Rectal smooth muscle tissue (tissue), 1 donor: ENCODE measurements around the gene NEGR1.

Source experiments
- H3K27ac ChIP-seq: one replicate; pipeline ENCODE4 v1.7.0; 2013; ENCODE audit warnings: low read depth, low read length, inconsistent platforms
- H3K27me3 ChIP-seq: one replicate; pipeline ENCODE4 v1.7.0; 2013; ENCODE audit warnings: low read length; ENCODE audit not compliant: control insufficient read depth, insufficient read depth
- H3K36me3 ChIP-seq: one replicate; pipeline ENCODE4 v1.7.0; 2013; ENCODE audit warnings: low read length; ENCODE audit not compliant: control insufficient read depth, insufficient read depth
- H3K4me1 ChIP-seq: one replicate; pipeline ENCODE4 v1.7.0; 2013; ENCODE audit warnings: low read length; ENCODE audit not compliant: control insufficient read depth, insufficient read depth
- H3K4me3 ChIP-seq: one replicate; pipeline ENCODE4 v1.7.0; 2013; ENCODE audit warnings: low read length
- H3K9ac ChIP-seq: one replicate; pipeline ENCODE4 v1.7.0; 2013; ENCODE audit warnings: low read length

Gene NEGR1

DNA sequence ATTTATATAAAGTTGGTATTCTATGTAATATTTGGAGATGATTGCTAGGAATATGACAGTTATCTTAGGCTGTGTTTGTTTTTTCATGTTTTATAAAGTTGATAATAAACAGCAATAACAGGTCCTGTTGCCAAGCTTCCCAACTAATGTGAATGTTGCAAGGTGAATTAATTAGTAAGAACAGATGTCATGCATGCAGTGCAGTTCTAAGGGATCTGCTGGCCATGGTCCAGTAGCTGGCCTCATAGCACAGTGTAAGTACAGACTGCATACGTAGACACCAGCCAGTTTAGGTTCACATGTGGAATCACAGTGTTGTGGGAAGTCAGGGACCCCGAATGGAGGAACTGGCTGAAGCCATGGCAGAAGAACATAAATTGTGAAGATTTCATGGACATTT lies 478.2 kb downstream of the NEGR1 start:
- no peak overlapping the region for H3K9ac ChIP-seq
- H3K36me3 ChIP-seq, result no peaks in the 10 kb centered on the region
- H3K27me3 ChIP-seq, result no peaks in the 10 kb centered on the region
- H3K27ac ChIP-seq, result no peak overlapping the region
- H3K4me1 ChIP-seq, result no peaks in the 10 kb centered on the region
- no peak overlapping the region for H3K4me3 ChIP-seq

DNA sequence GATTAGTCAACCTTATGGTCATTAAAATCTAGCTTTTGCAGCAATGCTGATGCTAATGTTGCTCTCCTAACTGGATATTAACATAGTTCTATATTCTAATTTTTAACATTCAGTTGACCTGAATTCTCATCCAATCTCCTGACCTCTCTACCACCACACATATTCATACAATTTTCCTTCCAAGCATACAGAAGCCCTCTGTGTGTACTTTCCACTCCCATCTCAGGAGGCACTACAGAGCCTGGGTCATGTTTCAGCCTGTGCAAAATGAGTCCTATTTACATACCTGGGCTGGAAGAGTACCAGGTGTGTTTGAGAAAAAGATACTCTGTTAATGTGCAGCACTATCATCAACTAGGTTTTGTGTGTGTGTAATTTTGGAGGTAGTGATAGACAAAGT lies 486.3 kb downstream of the NEGR1 start:
- H3K9ac ChIP-seq, result no peak overlapping the region
- no peak overlapping the region for H3K4me3 ChIP-seq
- H3K4me1 ChIP-seq, result no peaks in the 10 kb centered on the region

DNA sequence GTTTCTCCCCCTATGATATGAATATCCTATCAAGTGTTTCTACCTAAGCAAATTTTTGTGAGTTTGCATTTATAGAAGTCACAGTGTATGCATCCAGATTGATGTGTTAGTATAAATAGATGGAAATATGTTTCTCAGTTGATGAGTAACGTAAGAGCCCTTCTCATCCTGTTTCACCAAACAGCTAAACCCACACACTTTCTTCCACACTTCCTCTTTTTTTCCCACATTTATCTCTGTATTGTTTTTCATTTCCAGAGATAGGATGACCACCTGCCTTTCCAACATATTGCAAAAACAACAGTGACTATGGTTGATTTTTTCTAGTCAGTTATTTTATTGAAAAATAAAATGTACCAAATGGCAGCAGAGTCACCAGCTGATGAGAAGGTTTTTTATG lies 490.1 kb downstream of the NEGR1 start:
- H3K27ac ChIP-seq, result no peak overlapping the region
- no peak overlapping the region for H3K4me3 ChIP-seq
- H3K4me1 ChIP-seq, result no peaks in the 10 kb centered on the region
- H3K27me3 ChIP-seq, result no peaks in the 10 kb centered on the region
- H3K36me3 ChIP-seq, result no peaks in the 10 kb centered on the region
- no peak overlapping the region for H3K9ac ChIP-seq

More for the DNA sequence above, 486.3 kb downstream of the NEGR1 start:
- Histone ChIP-seq H3K36me3 (no peaks in the 10 kb centered on the region), H3K27me3 (no peaks in the 10 kb centered on the region), H3K27ac (no peak overlapping the region)

DNA sequence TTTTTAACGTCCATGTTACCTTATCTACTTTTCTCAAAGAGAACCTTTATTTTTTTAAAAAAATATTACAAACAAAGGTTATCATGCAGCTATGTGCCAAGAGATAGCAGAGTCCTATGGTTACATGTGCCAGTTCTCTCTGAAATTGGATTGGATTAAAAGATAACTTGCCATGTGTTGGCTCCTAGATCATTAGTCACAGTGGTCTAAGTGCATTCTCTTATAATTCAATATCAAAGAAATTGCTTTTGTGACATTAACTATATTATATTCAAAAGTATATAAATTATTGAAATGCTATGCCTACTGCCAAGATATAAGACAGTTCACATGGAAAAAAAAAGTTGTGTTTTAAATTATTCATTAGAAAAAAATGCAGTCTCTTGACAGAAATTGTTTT lies 494.2 kb downstream of the NEGR1 start:
- Histone ChIP-seq H3K4me3 (no peak overlapping the region), H3K36me3 (no peaks in the 10 kb centered on the region), H3K27me3 (no peaks in the 10 kb centered on the region), H3K4me1 (peaks cover 9% of the 10 kb centered on the region), H3K9ac (no peak overlapping the region), H3K27ac (no peak overlapping the region)

DNA sequence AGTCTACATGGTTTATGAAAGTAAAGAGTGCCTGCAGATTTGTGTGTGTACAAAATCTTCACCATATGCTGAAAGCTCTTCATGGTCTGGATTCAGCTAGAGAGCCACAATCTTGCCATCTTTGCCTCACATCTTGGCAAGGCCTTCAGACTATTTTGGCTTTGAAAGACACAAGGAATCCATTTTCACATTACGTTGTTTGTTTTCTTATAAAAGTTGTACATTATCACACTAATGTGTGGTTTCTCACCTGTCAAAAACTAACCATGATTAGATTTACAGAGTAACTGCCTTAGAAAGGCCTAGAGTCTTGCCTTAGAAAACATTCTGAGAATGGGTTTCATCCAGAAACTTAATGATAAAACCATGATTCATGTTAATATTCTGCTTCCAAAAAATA lies 494.6 kb downstream of the NEGR1 start:
- Histone ChIP-seq H3K27ac (no peak overlapping the region), H3K4me1 (peaks cover 9% of the 10 kb centered on the region), H3K4me3 (no peak overlapping the region), H3K9ac (no peak overlapping the region), H3K36me3 (no peaks in the 10 kb centered on the region), H3K27me3 (no peaks in the 10 kb centered on the region)

DNA sequence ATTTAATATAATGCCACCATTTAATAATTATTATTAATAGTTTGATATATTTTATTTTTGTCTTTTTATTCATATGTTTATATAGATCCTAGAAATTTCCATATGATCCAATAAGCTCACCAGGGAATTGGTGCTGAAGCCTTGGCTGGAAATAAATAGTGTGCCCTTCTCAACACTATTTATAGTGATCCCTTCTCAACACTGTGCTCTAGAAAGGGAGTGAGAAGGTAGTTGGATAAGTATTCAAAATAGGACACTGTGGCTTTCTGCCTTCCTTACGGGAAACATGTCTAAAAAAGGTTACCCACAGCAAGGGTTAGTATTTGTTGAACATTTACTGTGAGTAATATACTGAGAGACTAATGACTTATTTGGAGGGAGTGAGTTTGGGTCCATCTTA lies 496.1 kb downstream of the NEGR1 start:
- Histone ChIP-seq H3K9ac (no peak overlapping the region), H3K4me1 (peaks cover 9% of the 10 kb centered on the region), H3K36me3 (no peaks in the 10 kb centered on the region), H3K27ac (no peak overlapping the region), H3K4me3 (no peak overlapping the region), H3K27me3 (no peaks in the 10 kb centered on the region)

DNA sequence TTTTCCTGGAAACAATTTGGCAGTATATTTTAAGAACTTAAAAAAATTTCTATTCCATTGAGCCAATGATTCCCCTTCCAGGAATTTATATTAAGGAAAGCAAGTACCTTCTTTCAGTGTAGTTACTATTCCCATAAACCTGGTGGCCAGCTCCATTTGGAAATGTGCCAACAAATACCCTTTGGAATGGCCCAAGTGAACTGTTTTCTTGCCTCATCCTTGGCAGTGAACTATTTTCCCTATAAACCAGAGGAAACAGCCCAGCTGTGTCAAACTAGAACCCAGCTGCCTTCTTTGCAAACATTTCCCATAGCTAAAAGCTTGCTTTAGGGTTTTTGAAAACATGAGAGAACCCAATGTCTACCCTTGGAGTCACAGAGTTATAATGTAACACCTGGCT lies 496.9 kb downstream of the NEGR1 start:
- Histone ChIP-seq H3K4me1 (peaks cover 9% of the 10 kb centered on the region), H3K36me3 (no peaks in the 10 kb centered on the region), H3K27ac (no peak overlapping the region), H3K9ac (no peak overlapping the region), H3K4me3 (no peak overlapping the region), H3K27me3 (no peaks in the 10 kb centered on the region)

DNA sequence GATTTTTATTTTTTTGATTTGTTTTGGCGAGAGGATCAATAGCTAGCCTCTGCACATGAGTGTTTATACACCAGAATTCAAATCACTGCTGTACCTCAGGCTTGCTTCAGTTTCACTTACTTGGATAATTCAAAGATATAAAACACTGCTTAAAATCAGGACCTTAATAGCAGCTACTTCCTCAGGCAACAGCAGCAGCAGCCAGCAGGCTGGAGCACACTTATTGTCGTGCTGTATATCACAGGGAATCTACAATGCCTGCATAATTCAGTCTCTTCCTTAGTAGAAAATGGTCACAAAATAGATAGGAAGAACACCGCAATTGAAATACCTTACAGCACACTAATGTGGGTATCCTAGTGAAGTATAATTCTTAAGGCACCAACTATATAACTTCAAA lies 497.3 kb downstream of the NEGR1 start:
- H3K4me1 ChIP-seq, result peaks cover 9% of the 10 kb centered on the region
- H3K27me3 ChIP-seq, result no peaks in the 10 kb centered on the region
- no peak overlapping the region for H3K9ac ChIP-seq
- no peak overlapping the region for H3K4me3 ChIP-seq
- H3K27ac ChIP-seq, result no peak overlapping the region
- no peaks in the 10 kb centered on the region for H3K36me3 ChIP-seq

DNA sequence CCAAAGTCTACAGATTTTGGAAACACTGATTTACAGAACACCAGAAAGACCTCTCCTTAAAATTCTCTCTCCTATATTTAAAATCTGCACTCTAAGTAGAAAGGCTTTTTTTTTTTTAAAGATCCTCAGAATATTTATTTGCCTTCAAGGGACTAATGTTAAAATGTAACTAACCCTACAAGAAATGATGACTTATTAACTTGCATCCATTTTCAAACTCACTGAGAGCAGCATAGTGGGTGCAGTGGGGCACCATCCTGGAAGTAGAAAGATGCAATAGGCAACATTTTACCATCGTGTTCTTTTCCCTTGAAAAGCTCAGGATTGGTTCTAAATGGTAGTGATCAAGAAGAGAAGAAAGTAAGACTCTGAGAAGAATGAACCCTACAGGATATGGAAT lies 498.1 kb downstream of the NEGR1 start:
- Histone ChIP-seq H3K9ac (no peak overlapping the region), H3K36me3 (no peaks in the 10 kb centered on the region), H3K4me1 (peaks cover 9% of the 10 kb centered on the region), H3K4me3 (no peak overlapping the region), H3K27me3 (no peaks in the 10 kb centered on the region), H3K27ac (no peak overlapping the region)

DNA sequence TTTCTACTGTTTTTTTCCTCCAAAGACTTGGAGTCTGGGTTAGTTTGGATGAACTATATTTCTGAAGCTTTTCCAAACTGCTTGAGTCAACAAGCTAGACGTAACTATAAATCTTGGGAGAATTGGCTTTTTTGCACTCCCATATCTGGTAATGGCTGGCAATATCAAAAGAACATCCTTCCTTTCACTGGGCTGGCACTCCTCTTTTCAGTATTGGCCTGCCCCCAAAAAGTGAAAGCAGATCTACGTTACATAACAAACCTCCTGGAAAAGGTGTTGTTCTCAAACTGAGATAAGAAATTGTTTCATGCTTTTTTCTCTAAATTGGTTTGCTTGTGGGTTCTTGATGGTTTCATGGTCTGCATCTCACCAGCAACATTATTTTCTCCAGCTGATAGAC lies 499.3 kb downstream of the NEGR1 start:
- no peaks in the 10 kb centered on the region for H3K36me3 ChIP-seq
- H3K27ac ChIP-seq, result no peak overlapping the region
- peaks cover 9% of the 10 kb centered on the region for H3K4me1 ChIP-seq
- no peak overlapping the region for H3K9ac ChIP-seq
- no peak overlapping the region for H3K4me3 ChIP-seq
- H3K27me3 ChIP-seq, result no peaks in the 10 kb centered on the region

DNA sequence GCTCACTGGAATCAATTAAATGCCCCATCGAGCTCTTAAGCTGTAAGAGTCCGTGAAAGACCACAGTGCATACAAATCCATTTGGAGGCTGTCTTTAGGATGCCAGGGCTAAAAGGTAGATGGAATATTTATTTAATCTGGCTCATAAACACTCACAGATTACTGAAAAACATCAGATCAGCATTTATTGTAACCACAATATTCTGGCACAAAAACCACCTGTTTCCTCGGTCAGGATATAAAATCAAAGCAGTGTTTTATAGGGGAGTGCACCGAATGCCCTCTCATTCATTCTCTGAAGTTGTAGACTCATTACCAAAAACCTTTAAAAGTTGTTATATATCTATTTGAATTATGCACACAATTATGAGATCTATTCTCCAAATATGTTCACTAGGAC lies 500.9 kb downstream of the NEGR1 start:
- Histone ChIP-seq H3K27me3 (no peaks in the 10 kb centered on the region), H3K9ac (no peak overlapping the region), H3K4me1 (peaks cover 9% of the 10 kb centered on the region), H3K27ac (no peak overlapping the region), H3K4me3 (no peak overlapping the region), H3K36me3 (no peaks in the 10 kb centered on the region)

DNA sequence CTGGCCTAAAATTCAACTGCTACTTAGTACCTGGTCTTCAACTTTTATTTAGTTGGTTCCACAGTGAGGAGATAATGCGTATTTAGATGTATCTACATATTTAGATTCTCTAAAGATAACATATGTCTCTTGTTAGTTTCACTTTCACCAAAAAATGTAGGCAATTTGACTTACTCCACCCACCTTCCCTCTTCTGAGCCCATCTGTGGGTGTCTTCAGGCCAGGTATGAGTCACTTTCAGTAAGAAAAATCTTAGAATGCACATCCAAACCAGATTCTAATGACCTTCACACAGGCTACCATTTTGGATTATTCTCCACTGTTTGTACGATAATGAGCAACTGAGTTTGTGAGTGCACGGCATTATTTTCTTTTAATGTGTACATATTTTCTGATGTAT lies 501.7 kb downstream of the NEGR1 start:
- H3K4me1 ChIP-seq, result peaks cover 9% of the 10 kb centered on the region
- H3K36me3 ChIP-seq, result no peaks in the 10 kb centered on the region
- H3K9ac ChIP-seq, result no peak overlapping the region
- no peak overlapping the region for H3K27ac ChIP-seq
- no peaks in the 10 kb centered on the region for H3K27me3 ChIP-seq
- no peak overlapping the region for H3K4me3 ChIP-seq

DNA sequence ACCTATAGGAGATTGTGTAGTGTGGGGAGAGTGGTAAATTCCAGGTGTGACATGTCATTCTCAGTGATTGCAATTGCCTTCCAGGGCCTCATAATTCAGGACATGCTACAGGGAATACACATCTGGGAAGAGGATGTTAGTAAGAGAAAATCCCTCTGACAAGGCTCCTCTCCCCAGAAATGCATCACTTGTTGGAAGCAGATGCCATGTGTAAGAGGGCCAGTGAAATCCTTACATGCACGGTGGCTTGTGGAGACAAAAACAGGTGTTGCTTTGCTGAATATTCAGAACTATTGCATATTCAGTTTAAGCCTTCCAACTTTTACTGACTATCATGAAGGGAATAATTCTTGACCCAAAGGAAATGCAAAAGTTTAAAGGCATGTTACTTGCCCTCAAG lies 503.4 kb downstream of the NEGR1 start:
- Histone ChIP-seq H3K27me3 (no peaks in the 10 kb centered on the region), H3K4me1 (peaks cover 3% of the 10 kb centered on the region), H3K4me3 (no peak overlapping the region), H3K9ac (no peak overlapping the region), H3K27ac (no peak overlapping the region), H3K36me3 (no peaks in the 10 kb centered on the region)

DNA sequence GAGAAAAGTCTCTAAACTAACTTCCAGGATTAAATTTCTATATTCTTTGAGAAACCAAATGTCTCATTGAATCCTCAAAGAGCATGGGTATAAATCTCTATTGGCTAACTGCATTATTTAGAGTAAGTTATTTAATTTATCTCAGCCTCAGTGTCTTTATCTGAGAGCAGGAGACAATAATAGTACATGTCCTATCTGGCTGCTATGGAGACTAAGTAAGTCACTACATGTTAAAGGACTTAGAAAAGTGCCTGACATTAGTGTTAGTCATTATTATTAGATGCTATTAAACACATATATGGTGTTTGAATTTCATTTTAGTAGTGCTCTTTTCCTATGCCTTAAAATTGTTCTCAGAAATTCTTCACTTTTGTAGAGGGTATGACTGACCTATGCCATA lies 505.2 kb downstream of the NEGR1 start:
- Histone ChIP-seq H3K27ac (no peak overlapping the region), H3K27me3 (no peaks in the 10 kb centered on the region), H3K36me3 (no peaks in the 10 kb centered on the region), H3K4me3 (no peak overlapping the region), H3K4me1 (no peaks in the 10 kb centered on the region), H3K9ac (no peak overlapping the region)
